Measurements from ENCODE around the gene THY1.

The THY1 gene

DNA sequence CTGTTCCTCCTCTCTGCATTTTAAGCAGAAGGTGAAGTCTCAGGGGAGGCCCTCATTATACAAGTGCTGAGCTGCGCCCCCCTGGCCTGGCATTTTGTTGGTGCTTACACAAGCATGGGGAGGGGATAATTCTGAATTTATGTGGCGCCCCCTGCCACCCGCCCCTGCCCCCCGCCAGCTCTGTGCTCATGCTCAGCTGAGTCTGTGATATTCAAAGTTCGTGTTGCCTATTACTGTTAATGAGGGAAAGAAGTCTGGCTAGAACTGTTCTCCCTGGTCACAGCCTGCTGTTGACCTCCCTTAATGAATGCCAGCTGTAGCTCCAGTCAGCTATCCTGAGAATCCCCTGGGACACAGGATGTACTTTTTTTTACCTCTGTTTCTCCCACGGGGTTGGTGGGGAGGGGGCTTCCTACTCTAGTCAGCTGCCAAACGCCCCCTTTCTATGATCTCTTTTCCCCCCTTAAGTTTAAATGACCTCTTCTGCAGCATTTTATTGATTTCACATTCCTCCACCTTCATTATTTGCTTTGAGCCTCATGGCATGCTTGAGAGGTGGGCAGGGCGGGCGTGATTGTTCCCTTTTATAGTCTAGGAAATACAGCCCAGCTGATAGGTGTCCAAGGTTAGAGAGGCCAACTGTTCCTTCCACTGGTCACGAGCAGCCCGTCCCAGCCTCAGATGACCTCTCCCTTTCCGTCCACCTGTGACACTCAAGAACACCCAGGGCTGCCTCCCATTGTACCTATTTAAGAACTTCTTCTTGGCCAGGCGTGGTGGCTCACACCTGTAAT lies 53.6 kb downstream of the THY1 start:
- H3K27ac Mint-ChIP-seq = no peak overlapping the region
- no peaks in the 10 kb centered on the region for H3K36me3 Mint-ChIP-seq (ENCODE audit: low read depth)
- H3K9me3 Mint-ChIP-seq = no peaks in the 10 kb centered on the region
- peaks cover 12% of the 10 kb centered on the region for H3K4me1 Mint-ChIP-seq (ENCODE audit: low read depth)
- peaks cover 57% of the 10 kb centered on the region for H3K27me3 Mint-ChIP-seq
- intact Hi-C loops (cut with micrococcal nuclease) = no loop called here
- H3K4me3 Mint-ChIP-seq = no peak overlapping the region

DNA sequence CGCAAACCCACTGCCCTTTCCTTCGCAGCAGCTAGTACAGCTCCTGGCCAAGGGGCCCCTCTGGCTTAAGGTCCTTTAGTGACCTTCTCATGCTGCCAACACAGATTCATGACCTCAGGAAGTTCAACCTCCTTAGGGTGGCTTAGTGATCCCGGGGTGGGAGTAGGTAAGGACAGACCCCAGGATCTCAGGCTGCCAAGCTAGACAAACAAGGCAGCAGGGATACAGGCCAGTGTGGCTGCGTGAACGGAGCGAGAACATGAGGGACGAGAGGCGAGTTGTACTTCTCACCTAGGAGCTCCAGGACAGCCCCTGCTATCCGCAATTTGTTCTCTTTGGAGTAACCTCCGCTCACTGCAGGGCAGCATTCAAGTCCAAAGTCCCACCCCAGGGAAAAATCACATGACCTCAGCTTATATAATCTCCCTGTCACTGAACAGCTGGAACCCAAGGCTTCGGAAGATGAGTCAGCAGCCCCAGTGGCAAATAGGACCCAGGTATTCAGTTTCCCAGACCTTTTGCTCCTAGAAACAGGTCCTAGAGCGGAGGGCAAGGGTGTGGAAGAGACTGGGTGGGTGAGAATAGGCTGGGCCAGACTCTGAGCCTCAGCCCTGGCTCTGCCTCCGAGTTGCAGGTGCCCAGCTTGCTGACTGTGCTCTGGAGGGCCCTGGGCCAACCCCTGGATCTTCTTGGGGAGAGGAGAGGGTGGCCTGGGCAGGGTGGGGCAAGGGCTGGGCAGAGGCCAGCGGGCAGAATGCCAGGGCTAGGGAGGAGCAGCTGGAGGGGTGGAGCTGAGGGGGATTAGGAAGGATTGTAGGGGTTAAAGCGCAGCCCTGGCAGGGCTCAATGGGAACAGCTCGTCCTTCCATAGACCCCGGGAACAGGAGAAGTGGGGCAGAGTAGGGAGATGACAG lies 54.6 kb downstream of the THY1 start:
- Mint-ChIP-seq H3K9me3 (no peaks in the 10 kb centered on the region), H3K36me3 (ENCODE audit: low read depth) (no peaks in the 10 kb centered on the region), H3K27ac (no peak overlapping the region), H3K27me3 (peaks cover 63% of the 10 kb centered on the region), H3K4me3 (no peak overlapping the region), H3K4me1 (ENCODE audit: low read depth) (peaks cover 14% of the 10 kb centered on the region)
- intact Hi-C loops (cut with micrococcal nuclease) = no loop called here

DNA sequence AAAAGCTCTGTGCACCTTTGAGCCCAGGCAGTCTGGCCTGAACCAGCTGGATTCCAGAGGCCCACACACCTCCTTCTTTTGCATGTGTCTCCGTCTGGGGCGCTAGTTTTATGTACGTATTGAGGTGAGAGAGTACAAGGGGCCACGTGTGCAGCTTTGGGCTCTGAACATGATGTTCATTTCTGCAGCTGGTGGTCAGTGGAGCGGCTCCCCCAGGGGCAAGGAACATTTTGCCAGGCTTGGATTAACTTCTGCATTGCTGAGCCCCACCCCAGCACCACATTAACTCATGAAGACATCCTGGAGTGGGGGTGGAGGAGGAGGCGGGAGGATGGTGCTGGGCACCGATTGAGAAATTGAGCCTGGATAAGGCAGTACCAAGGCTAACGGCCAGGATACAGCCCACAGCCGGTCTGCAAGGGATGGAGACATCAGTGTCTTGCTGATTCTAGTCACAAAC lies 55.3 kb downstream of the THY1 start:
- Mint-ChIP-seq H3K4me1 (ENCODE audit: low read depth) (peaks cover 21% of the 10 kb centered on the region), H3K36me3 (ENCODE audit: low read depth) (no peaks in the 10 kb centered on the region), H3K27me3 (peaks cover 70% of the 10 kb centered on the region), H3K9me3 (no peaks in the 10 kb centered on the region), H3K27ac (no peak overlapping the region), H3K4me3 (no peak overlapping the region)
- intact Hi-C loops (cut with micrococcal nuclease) = no loop called here
